HepG2 (cell line): ENCODE data around the gene CLDN7. TPM values are rescaled to one million over a fixed set of nuclear protein-coding genes. Genes with fewer than 3 reads are reported as not detected.

Experiments
- ATAC-seq: fragments of 200-7000 bp; cut with Tn5 transposase; 3 replicates; pipeline ENCODE4 v1.9.1; 2020; ENCODE audit warnings: mild to moderate bottlenecking, moderate library complexity
- BruUV-seq: library from RNA; stranded (reverse); fragments of 400-500 nt; replicated peaks from 2 replicates; lab custom pipeline; 2021; lab: Mats Ljungman, UMichigan
- CTCF ChIA-PET: fragments of 300-600 bp; formaldehyde crosslinking; extraction: SDS; loops from one replicate; lab custom pipeline; 2021; ENCODE audit warnings: low total read pairs, inconsistent platforms, low intra/inter-chr PET ratio; lab: Yijun Ruan, JAX
- POLR2A ChIA-PET: fragments of 350-600 bp; sonication (Branson Sonifier 250); formaldehyde crosslinking; loops from one replicate; lab custom pipeline; 2020; ENCODE audit warnings: antibody characterized with exemption, inconsistent platforms; lab: Yijun Ruan, JAX
- DNase-seq: peaks from one replicate; pipeline ENCODE4 v3.0.0-alpha.2; 2015; ENCODE audit warnings: low spot score
- FAIRE-seq: peaks from 3 replicates; lab custom pipeline; 2011; peaks lifted over from hg19 to GRCh38; lab: Jason Lieb, UNC
- H2AFZ ChIP-seq: one replicate; pipeline ENCODE4 v1.6.1; 2011; ENCODE audit warnings: low read length, inconsistent platforms
- H3K27ac ChIP-seq: fragments of 300-600 bp; 3 replicates; pipeline ENCODE4 v1.8.0; 2011; ENCODE audit warnings: mixed run types, mild to moderate bottlenecking, mixed read lengths, low read length, inconsistent platforms; ENCODE audit not compliant: insufficient read depth; ENCODE audit errors: extremely low read length
- H3K27me3 ChIP-seq, 2 experiments: fragments of 200-600 bp in 1 of 2; 2 replicates in 1 of 2; 3 replicates in 1 of 2; pipeline versions ENCODE4 v1.6.0 to v1.8.0; 2011; ENCODE audit warnings: low read length in 2 of 2, mild to moderate bottlenecking in 2 of 2, moderate library complexity in 2 of 2, inconsistent platforms in 1 of 2; ENCODE audit not compliant: insufficient read depth in 2 of 2, control insufficient read depth in 1 of 2
- H3K36me3 ChIP-seq, 2 experiments: fragments of 200-600 bp in 1 of 2; replicated peaks in 1 of 2; 2 replicates in 1 of 2; 3 replicates in 1 of 2; pipeline versions ENCODE4 v1.5.1 to v1.8.0; 2011; ENCODE audit warnings: low read length in 2 of 2, inconsistent platforms in 1 of 2; ENCODE audit not compliant: insufficient read depth in 2 of 2, control insufficient read depth in 1 of 2
- H3K4me1 ChIP-seq: 2 replicates; pipeline ENCODE4 v1.5.1; 2012; ENCODE audit warnings: low read length, inconsistent platforms; ENCODE audit not compliant: insufficient read depth
- H3K4me2 ChIP-seq: 2 replicates; pipeline ENCODE4 v1.6.0; 2011; ENCODE audit warnings: low read depth, low read length, inconsistent platforms
- H3K4me3 ChIP-seq, 3 experiments: fragments of 200-600 bp in 1 of 3; sonication (generic), shearing (Covaris generic) in 1 of 3; replicated peaks in 1 of 3; 2 replicates each; pipeline ENCODE4 v1.5.1; 2011 to 2016; ENCODE audit warnings: low read length in 3 of 3, inconsistent platforms in 2 of 3, low read depth in 2 of 3, mild to moderate bottlenecking in 2 of 3, control low read depth in 1 of 3, mixed read lengths in 1 of 3; ENCODE audit not compliant: insufficient read depth in 1 of 3
- H3K79me2 ChIP-seq: one replicate; pipeline ENCODE4 v1.6.1; 2011; ENCODE audit warnings: low read length, inconsistent platforms; ENCODE audit not compliant: insufficient read depth
- H3K9ac ChIP-seq: 2 replicates; pipeline ENCODE4 v1.6.0; 2011; ENCODE audit warnings: mild to moderate bottlenecking, low read depth, low read length, inconsistent platforms; ENCODE audit not compliant: insufficient read depth
- H3K9me3 ChIP-seq: 2 replicates; pipeline ENCODE4 v1.5.1; 2012; ENCODE audit warnings: mild to moderate bottlenecking, low read length
- H4K20me1 ChIP-seq: 2 replicates; pipeline ENCODE4 v1.6.0; 2011; ENCODE audit warnings: inconsistent platforms, mild to moderate bottlenecking, low read length, moderate library complexity; ENCODE audit not compliant: insufficient read depth
- CREM ChIP-seq, 2 experiments: sonication (generic) in 1 of 2; formaldehyde crosslinking in 1 of 2; IDR thresholded peaks; 2 replicates each; pipeline versions ENCODE4 v1.4.0 to v1.6.1; 2016 to 2020; ENCODE audit warnings: antibody characterized with exemption in 1 of 2, mild to moderate bottlenecking in 1 of 2, missing genetic modification reagents in 1 of 2
- IRX3 ChIP-seq: sonication (generic); formaldehyde crosslinking; IDR thresholded peaks from 2 replicates; pipeline ENCODE4 v1.8.1; 2023; ENCODE audit warnings: mild to moderate bottlenecking, low read depth, missing genetic modification reagents, borderline replicate concordance
- NFYB ChIP-seq: sonication (generic); formaldehyde crosslinking; IDR thresholded peaks from 2 replicates; pipeline ENCODE4 v1.4.0; 2020; ENCODE audit warnings: missing genetic modification reagents
- NFYC ChIP-seq: IDR thresholded peaks from 2 replicates; pipeline ENCODE4 v1.6.1; 2016; ENCODE audit warnings: missing genetic modification reagents, missing compliant biosample characterization
- PTBP1 ChIP-seq: fragments of 200-400 bp; formaldehyde crosslinking; IDR thresholded peaks from 2 replicates; pipeline ENCODE4 v1.6.1; 2018; ENCODE audit warnings: low read length, low read depth; ENCODE audit not compliant: poor library complexity, severe bottlenecking
- RARA ChIP-seq: IDR thresholded peaks from 2 replicates; pipeline ENCODE4 v1.6.1; 2016; ENCODE audit warnings: missing genetic modification reagents, missing compliant biosample characterization
- SNAI1 ChIP-seq: sonication (generic); formaldehyde crosslinking; IDR thresholded peaks from 2 replicates; pipeline ENCODE4 v1.5.0; 2020; ENCODE audit warnings: mild to moderate bottlenecking, missing genetic modification reagents, borderline replicate concordance
- SP2 ChIP-seq: sonication (generic); formaldehyde crosslinking; IDR thresholded peaks from 2 replicates; pipeline ENCODE4 v1.5.1; 2020; ENCODE audit warnings: mild to moderate bottlenecking, missing genetic modification reagents
- ZNF430 ChIP-seq: sonication (generic); formaldehyde crosslinking; IDR thresholded peaks from 2 replicates; pipeline ENCODE4 v1.9.0; 2021; ENCODE audit warnings: mild to moderate bottlenecking, missing genetic modification reagents
- ZNF597 ChIP-seq: sonication (generic); formaldehyde crosslinking; IDR thresholded peaks from 2 replicates; pipeline ENCODE4 v1.5.0; 2020; ENCODE audit warnings: missing genetic modification reagents
- ZNF775 ChIP-seq: sonication (generic); formaldehyde crosslinking; IDR thresholded peaks from 2 replicates; pipeline ENCODE4 v1.4.0; 2020; ENCODE audit warnings: missing genetic modification reagents, mild to moderate bottlenecking, moderate library complexity, borderline replicate concordance
- WGBS: methylation state at CpG from one replicate; pipeline ENCODE4 v1.1.6; 2017; ENCODE audit warnings: low lambda C conversion rate; 5-methylcytosine and 5-hydroxymethylcytosine counted together
- in situ Hi-C: cut with HindIII; loops from 2 replicates; pipeline ENCODE4 v1.10.0; 2017; ENCODE audit warnings: low pct_unique_long_range_greater_than_20kb; ENCODE audit not compliant: extremely low pct_ligation_motif_present
- intact Hi-C: fragments of 100-400 bp; cut with micrococcal nuclease; formaldehyde crosslinking; loops from one replicate; pipeline ENCODE4 v1.10.0; 2022; ENCODE audit not compliant: unreplicated experiment
- polyA plus RNA-seq, 8 experiments: library from polyadenylated mRNA; depleted of rRNA in 3 of 8; stranded (reverse) in 7 of 8; unstranded in 1 of 8; fragments of >200 nt; fragmentation: Illumina TruSeq in 4 of 8; extraction: Trizol in 4 of 8; gene quantifications; 2 replicates each; pipeline versions ENCODE4 v1.2.1 to v1.2.3, GENCODE V29; 2011 to 2016; ENCODE audit warnings: low read depth in 4 of 8, missing spikeins in 1 of 8, mixed read lengths in 1 of 8; ENCODE audit not compliant: insufficient read depth in 1 of 8
- total RNA-seq, 5 experiments: library from RNA; depleted of rRNA; stranded (reverse); fragments of >200 nt; fragmentation: Illumina TruSeq; extraction: Trizol; gene quantifications; 2 replicates each; pipeline ENCODE4 v1.2.3, GENCODE V29; 2016; ENCODE audit warnings: low read depth in 1 of 5
- TF ChIP-seq, protein P1 (sequence below): sonication (generic); formaldehyde crosslinking; IDR thresholded peaks from 2 replicates; pipeline ENCODE4 v1.5.0; 2020; ENCODE audit warnings: mild to moderate bottlenecking, missing genetic modification reagents, borderline replicate concordance
- TF ChIP-seq, protein P2 (sequence below): sonication (generic); formaldehyde crosslinking; IDR thresholded peaks from 2 replicates; pipeline ENCODE4 v1.8.0; 2022; ENCODE audit warnings: mild to moderate bottlenecking, missing genetic modification reagents; ENCODE audit not compliant: insufficient replicate concordance
- TF ChIP-seq, protein P3 (sequence below): sonication (generic); formaldehyde crosslinking; IDR thresholded peaks from 2 replicates; pipeline ENCODE4 v1.4.0; 2020; ENCODE audit warnings: missing genetic modification reagents, mild to moderate bottlenecking, borderline replicate concordance
- TF ChIP-seq, protein P4 (sequence below): sonication (generic); formaldehyde crosslinking; IDR thresholded peaks from 2 replicates; pipeline ENCODE4 v1.8.1; 2023; ENCODE audit warnings: missing genetic modification reagents, mild to moderate bottlenecking, borderline replicate concordance

CLDN7 gene
- total and polyA plus RNA-seq, 2 of the 13 experiments (the other 11 are each of a cell fraction or from before 2014, with no cell fraction given) = not detected

DNA sequence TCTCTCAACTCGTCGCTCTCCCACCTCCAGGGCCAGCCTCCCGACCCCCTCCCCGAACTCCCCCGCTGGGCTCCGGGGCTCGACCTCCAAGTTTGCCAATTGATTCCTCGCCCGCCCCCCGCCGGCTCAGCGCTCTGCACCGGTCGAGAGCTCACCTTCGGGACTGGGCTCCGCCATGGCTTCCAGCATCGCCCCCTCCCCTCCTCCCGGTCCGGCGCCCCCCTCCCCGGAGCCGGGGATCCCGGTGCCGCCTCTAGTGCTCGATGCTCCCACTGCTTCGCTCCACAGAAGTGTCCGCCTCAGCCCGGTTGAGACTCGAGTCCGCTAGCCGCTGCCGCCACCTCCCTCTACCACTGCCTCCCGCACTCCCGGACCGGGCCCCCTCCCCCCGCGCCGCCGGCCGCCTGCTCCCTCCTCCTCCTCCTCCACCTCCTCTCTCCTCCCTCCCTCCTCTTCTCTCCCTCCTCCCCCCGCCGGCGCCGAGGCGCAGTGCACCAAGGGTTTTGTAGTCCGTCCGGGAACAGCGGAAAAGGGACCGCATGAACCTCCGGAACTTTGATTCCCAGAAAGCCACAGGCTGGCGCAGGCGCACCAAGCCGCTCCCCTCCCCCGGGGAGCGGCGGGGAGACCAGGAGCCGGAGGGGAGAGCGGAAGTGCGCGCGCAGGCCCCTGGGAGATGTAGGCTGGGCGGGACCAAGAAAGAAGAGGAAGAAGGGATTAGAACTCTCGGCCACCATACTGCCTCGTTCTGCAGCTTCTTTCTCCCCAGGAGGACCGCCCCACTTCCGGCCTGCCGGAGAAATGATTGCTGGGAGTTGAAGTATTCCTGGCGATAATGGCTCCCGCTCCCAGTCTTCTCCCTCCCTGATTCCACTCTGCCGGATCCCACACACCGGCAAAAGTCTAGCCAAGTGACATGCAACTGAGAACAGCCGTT lies 22.9 kb downstream of the CLDN7 start, which contains the start of gene PHF23:
Gene PHF23, minus strand, starts transcription at position 367 of the 937 bp plus-strand sequence. Its CDS starts 178 bp downstream, at position 189.
- peaks cover 54% of the 10 kb centered on the region for H3K4me1 ChIP-seq
- peak; percentile 98 for FAIRE-seq
- no peak within 1 kb of the TSS for H2AFZ ChIP-seq
- H3K36me3 ChIP-seq = peaks cover 11 to 29% of the 10 kb centered on the region in 2 experiments
- H3K4me2 ChIP-seq = peak within 1 kb of the TSS; percentile 97
- H3K79me2 ChIP-seq = peaks cover 45% of the 10 kb centered on the region
- no peaks in the 10 kb centered on the region; a peak in 1 of 5 replicates for H3K27me3 ChIP-seq
- peak within 1 kb of the TSS; percentile 96 for H3K9ac ChIP-seq
- intact Hi-C loops = loop anchor here (5.0 to 10.0 kb wide), 2 partner anchors 43 to 65 kb away; partner anchors contain the start of genes ASGR1 and SLC2A4
- H3K27ac ChIP-seq = peak within 1 kb of the TSS; percentile 88
- peak; percentile 97 for DNase-seq
- H3K4me3 ChIP-seq = peak within 1 kb of the TSS; percentile 97 to 98 (median 98)
- ChIA-PET POLR2A (interaction anchor here (0.8 to 8.9 kb wide), 10 partner anchors 11 to 204 kb away, joined by 3 to 140 read pairs (median 7); partner anchors contain the start of genes ACADVL, ASGR1, ASGR2 and CTDNEP1), CTCF (no interaction called here)
- BruUV-seq = no TSS peak
- 0 out of 2 replicates have a peak, but pooled peaks cover 3% of the 10 kb centered on the region for H4K20me1 ChIP-seq
- ATAC-seq = peak; percentile 66
- WGBS = 1% methylated on average over 63 of the region's 72 CpGs
- H3K9me3 ChIP-seq = no peaks in the 10 kb centered on the region
- in situ Hi-C loops = no loop called here
- TF ChIP-seq NFYC (CRISPR knock-in tag) (peak; percentile 50; the same call in 1 of the 2 replicates), SNAI1 (CRISPR knock-in tag) (no peak), IRX3 (CRISPR knock-in tag) (no peak), CREM (IDR thresholded peaks at IDR 0.05) (peak; percentile 98), CREM (CRISPR knock-in tag; IDR thresholded peaks at IDR 0.05) (no peak), ZNF430 (CRISPR knock-in tag) (peak; percentile 64; the same call in 1 of the 2 replicates), ZNF775 (CRISPR knock-in tag) (0 out of 2 replicates have a peak, but pooled peaks have one; percentile 74), RARA (CRISPR knock-in tag) (no peak), NFYB (CRISPR knock-in tag) (peak; percentile 63), SP2 (CRISPR knock-in tag) (peak; percentile 60), ZNF597 (no peak), PTBP1 (peak; percentile 84)
- TF ChIP-seq, protein P1, sequence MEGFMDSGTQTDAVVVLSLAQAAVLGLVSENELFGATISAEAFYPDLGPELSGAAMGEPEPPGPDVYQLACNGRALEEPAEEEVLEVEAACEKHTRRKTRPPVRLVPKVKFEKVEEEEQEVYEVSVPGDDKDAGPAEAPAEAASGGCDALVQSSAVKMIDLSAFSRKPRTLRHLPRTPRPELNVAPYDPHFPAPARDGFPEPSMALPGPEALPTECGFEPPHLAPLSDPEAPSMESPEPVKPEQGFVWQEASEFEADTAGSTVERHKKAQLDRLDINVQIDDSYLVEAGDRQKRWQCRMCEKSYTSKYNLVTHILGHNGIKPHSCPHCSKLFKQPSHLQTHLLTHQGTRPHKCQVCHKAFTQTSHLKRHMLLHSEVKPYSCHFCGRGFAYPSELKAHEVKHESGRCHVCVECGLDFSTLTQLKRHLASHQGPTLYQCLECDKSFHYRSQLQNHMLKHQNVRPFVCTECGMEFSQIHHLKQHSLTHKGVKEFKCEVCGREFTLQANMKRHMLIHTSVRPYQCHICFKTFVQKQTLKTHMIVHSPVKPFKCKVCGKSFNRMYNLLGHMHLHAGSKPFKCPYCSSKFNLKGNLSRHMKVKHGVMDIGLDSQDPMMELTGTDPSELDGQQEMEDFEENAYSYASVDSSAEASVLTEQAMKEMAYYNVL (CRISPR knock-in tag) = peak; percentile 88; the same call in 1 of the 2 replicates
- TF ChIP-seq, protein P2, sequence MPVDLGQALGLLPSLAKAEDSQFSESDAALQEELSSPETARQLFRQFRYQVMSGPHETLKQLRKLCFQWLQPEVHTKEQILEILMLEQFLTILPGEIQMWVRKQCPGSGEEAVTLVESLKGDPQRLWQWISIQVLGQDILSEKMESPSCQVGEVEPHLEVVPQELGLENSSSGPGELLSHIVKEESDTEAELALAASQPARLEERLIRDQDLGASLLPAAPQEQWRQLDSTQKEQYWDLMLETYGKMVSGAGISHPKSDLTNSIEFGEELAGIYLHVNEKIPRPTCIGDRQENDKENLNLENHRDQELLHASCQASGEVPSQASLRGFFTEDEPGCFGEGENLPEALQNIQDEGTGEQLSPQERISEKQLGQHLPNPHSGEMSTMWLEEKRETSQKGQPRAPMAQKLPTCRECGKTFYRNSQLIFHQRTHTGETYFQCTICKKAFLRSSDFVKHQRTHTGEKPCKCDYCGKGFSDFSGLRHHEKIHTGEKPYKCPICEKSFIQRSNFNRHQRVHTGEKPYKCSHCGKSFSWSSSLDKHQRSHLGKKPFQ = peak; percentile 1
- TF ChIP-seq, protein P3, sequence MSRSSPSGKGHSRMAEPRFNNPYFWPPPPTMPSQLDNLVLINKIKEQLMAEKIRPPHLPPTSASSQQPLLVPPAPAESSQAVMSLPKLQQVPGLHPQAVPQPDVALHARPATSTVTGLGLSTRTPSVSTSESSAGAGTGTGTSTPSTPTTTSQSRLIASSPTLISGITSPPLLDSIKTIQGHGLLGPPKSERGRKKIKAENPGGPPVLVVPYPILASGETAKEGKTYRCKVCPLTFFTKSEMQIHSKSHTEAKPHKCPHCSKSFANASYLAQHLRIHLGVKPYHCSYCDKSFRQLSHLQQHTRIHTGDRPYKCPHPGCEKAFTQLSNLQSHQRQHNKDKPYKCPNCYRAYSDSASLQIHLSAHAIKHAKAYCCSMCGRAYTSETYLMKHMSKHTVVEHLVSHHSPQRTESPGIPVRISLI (CRISPR knock-in tag) = peak; percentile 48; the same call in 1 of the 2 replicates
- TF ChIP-seq, protein P4, sequence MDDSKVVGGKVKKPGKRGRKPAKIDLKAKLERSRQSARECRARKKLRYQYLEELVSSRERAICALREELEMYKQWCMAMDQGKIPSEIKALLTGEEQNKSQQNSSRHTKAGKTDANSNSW (CRISPR knock-in tag) = 0 out of 2 replicates have a peak, but pooled peaks have one; percentile 19
